ENCODE results near the gene TUT7.

TUT7 gene

DNA sequence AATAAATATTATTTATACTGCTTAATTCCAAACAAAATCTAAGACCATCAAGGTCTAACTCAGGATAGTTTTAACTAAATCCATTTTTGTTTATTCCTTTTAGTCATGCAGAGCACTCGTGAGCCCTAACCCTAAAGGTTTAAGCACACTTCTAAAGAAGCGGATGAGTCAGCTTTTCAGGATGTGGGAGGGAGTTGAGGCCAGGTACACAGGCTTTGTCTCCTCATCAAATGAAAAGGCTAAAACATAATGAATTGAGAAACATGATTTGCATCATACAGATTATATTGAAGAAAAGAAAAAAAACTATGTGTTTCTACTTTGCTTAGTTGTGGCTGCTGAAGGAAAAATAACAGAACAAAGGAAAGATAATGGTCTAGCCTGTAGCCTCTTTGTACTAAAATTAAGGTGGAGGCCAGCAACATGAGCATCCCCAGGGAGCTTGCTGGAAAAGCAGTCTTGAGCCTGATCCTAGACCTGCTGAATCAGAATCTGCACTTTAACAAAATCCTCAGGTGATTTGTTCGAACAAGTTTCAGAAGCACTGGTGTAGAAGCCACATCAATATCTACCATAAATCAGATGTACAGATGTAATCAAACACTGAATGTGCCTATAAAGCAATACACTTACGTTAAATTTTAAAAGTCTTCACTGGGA lies 50.8 kb downstream of the TUT7 start:
- H3K4me2 ChIP-seq (ENCODE audit: low read length): no peak overlapping the region
- no peaks in the 10 kb centered on the region for H4K20me1 ChIP-seq (ENCODE audit: control insufficient read depth, insufficient read depth, low read depth, low read length)
- H3K27me3 ChIP-seq (ENCODE audit: control insufficient read depth, low read length): no peaks in the 10 kb centered on the region
- H3K9me2 ChIP-seq (replicated peaks; ENCODE audit: control insufficient read depth, low read length): no peaks in the 10 kb centered on the region
- H3K9me3 ChIP-seq (ENCODE audit: control insufficient read depth, insufficient read depth, low read length): no peaks in the 10 kb centered on the region
- H3K27ac ChIP-seq (ENCODE audit: low read depth, low read length): no peak overlapping the region
- TF ChIP-seq, protein P1, sequence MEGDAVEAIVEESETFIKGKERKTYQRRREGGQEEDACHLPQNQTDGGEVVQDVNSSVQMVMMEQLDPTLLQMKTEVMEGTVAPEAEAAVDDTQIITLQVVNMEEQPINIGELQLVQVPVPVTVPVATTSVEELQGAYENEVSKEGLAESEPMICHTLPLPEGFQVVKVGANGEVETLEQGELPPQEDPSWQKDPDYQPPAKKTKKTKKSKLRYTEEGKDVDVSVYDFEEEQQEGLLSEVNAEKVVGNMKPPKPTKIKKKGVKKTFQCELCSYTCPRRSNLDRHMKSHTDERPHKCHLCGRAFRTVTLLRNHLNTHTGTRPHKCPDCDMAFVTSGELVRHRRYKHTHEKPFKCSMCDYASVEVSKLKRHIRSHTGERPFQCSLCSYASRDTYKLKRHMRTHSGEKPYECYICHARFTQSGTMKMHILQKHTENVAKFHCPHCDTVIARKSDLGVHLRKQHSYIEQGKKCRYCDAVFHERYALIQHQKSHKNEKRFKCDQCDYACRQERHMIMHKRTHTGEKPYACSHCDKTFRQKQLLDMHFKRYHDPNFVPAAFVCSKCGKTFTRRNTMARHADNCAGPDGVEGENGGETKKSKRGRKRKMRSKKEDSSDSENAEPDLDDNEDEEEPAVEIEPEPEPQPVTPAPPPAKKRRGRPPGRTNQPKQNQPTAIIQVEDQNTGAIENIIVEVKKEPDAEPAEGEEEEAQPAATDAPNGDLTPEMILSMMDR (IDR thresholded peaks at IDR 0.05; ENCODE audit: low read depth, low read length, poor library complexity, severe bottlenecking): no peak
- no peak for TF ChIP-seq EZH2phosphoT487 (IDR thresholded peaks at IDR 0.05; ENCODE audit: borderline replicate concordance, low read length)
- peaks cover 90% of the 10 kb centered on the region for H3K36me3 ChIP-seq (ENCODE audit: control insufficient read depth, low read length)
- H3K4me3 ChIP-seq (ENCODE audit: low read length): no peak overlapping the region
- H3K79me2 ChIP-seq (ENCODE audit: control insufficient read depth, low read length): no peaks in the 10 kb centered on the region
- no peaks in the 10 kb centered on the region for H3K4me1 ChIP-seq (ENCODE audit: control insufficient read depth, low read length)
- no peaks in the 10 kb centered on the region for H3F3A ChIP-seq (ENCODE audit: control insufficient read depth, insufficient read depth)

DNA sequence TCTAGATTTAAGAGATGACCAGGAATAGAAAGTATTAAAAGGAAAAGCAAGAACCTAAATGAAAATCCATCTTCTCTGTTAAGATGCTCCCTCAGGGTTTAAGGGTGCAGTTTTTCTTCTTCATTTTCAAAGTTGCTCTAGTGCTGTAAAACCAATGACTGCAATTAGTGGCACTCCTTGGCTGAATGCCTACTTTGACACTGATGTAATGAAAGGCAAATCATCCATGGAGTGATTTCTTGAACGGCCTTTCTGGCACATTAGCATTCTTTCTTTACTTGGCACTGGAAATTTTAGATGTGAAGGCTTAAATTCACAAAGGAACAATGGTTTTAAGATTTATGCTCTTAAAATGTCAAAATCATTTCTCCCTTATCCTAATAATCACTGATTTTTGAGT lies 52.5 kb downstream of the TUT7 start:
- no peaks in the 10 kb centered on the region for H3K27me3 ChIP-seq (ENCODE audit: control insufficient read depth, low read length)
- no peaks in the 10 kb centered on the region for H3K9me3 ChIP-seq (ENCODE audit: control insufficient read depth, insufficient read depth, low read length)
- no peak for TF ChIP-seq EZH2phosphoT487 (IDR thresholded peaks at IDR 0.05; ENCODE audit: borderline replicate concordance, low read length)
- TF ChIP-seq, protein P1 (IDR thresholded peaks at IDR 0.05; ENCODE audit: low read depth, low read length, poor library complexity, severe bottlenecking): no peak
- H3K9me2 ChIP-seq (replicated peaks; ENCODE audit: control insufficient read depth, low read length): no peaks in the 10 kb centered on the region
- peaks cover 92% of the 10 kb centered on the region for H3K36me3 ChIP-seq (ENCODE audit: control insufficient read depth, low read length)
- H3K27ac ChIP-seq (ENCODE audit: low read depth, low read length): no peak overlapping the region
- H3K4me3 ChIP-seq (ENCODE audit: low read length): no peak overlapping the region
- no peaks in the 10 kb centered on the region for H3F3A ChIP-seq (ENCODE audit: control insufficient read depth, insufficient read depth)
- no peaks in the 10 kb centered on the region for H3K79me2 ChIP-seq (ENCODE audit: control insufficient read depth, low read length)
- no peaks in the 10 kb centered on the region for H4K20me1 ChIP-seq (ENCODE audit: control insufficient read depth, insufficient read depth, low read depth, low read length)
- no peak overlapping the region for H3K4me2 ChIP-seq (ENCODE audit: low read length)
- no peaks in the 10 kb centered on the region for H3K4me1 ChIP-seq (ENCODE audit: control insufficient read depth, low read length)

DNA sequence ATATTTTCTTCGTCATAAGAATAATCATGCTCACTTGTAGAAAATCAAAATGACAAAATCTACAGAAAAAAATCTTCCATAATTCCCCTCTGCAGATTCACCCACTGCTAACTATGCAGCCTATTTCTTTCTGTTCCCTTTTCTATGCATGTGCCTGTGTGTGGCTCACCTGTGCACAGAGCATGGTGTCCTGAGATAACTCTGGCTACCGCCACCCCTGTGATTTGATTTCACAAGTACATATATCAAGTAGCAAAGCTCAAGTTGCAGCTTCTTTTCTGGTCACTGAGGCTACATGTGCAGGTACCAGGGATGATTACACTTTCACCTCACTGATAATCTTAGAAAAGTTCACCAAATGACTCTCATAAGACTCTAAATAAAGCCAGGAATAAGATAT lies 53.5 kb downstream of the TUT7 start:
- Histone ChIP-seq H3K4me2 (ENCODE audit: low read length) (no peak overlapping the region), H3K4me1 (ENCODE audit: control insufficient read depth, low read length) (no peaks in the 10 kb centered on the region), H3K27me3 (ENCODE audit: control insufficient read depth, low read length) (no peaks in the 10 kb centered on the region), H3K4me3 (ENCODE audit: low read length) (no peak overlapping the region), H3F3A (ENCODE audit: control insufficient read depth, insufficient read depth) (peaks cover 3% of the 10 kb centered on the region; the same call in 1 of the 2 replicates), H3K79me2 (ENCODE audit: control insufficient read depth, low read length) (no peaks in the 10 kb centered on the region), H3K36me3 (ENCODE audit: control insufficient read depth, low read length) (peaks cover 92% of the 10 kb centered on the region), H3K9me3 (ENCODE audit: control insufficient read depth, insufficient read depth, low read length) (no peaks in the 10 kb centered on the region), H3K9me2 (replicated peaks; ENCODE audit: control insufficient read depth, low read length) (no peaks in the 10 kb centered on the region), H3K27ac (ENCODE audit: low read depth, low read length) (no peak overlapping the region), H4K20me1 (ENCODE audit: control insufficient read depth, insufficient read depth, low read depth, low read length) (no peaks in the 10 kb centered on the region)
- TF ChIP-seq EZH2phosphoT487 (IDR thresholded peaks at IDR 0.05; ENCODE audit: borderline replicate concordance, low read length): no peak
- TF ChIP-seq, protein P1 (IDR thresholded peaks at IDR 0.05; ENCODE audit: low read depth, low read length, poor library complexity, severe bottlenecking): no peak
